ENCODE results near the gene CDC27.
A peak's percentile ranks its signal among the peaks of the same experiment; 100 is the strongest.
"Not testable (repeated sequence)": the region's sequence is repeated elsewhere in the genome, so short reads cannot be mapped to it uniquely, and the experiment has no call there.

The CDC27 gene, protein sequence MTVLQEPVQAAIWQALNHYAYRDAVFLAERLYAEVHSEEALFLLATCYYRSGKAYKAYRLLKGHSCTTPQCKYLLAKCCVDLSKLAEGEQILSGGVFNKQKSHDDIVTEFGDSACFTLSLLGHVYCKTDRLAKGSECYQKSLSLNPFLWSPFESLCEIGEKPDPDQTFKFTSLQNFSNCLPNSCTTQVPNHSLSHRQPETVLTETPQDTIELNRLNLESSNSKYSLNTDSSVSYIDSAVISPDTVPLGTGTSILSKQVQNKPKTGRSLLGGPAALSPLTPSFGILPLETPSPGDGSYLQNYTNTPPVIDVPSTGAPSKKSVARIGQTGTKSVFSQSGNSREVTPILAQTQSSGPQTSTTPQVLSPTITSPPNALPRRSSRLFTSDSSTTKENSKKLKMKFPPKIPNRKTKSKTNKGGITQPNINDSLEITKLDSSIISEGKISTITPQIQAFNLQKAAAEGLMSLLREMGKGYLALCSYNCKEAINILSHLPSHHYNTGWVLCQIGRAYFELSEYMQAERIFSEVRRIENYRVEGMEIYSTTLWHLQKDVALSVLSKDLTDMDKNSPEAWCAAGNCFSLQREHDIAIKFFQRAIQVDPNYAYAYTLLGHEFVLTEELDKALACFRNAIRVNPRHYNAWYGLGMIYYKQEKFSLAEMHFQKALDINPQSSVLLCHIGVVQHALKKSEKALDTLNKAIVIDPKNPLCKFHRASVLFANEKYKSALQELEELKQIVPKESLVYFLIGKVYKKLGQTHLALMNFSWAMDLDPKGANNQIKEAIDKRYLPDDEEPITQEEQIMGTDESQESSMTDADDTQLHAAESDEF

DNA sequence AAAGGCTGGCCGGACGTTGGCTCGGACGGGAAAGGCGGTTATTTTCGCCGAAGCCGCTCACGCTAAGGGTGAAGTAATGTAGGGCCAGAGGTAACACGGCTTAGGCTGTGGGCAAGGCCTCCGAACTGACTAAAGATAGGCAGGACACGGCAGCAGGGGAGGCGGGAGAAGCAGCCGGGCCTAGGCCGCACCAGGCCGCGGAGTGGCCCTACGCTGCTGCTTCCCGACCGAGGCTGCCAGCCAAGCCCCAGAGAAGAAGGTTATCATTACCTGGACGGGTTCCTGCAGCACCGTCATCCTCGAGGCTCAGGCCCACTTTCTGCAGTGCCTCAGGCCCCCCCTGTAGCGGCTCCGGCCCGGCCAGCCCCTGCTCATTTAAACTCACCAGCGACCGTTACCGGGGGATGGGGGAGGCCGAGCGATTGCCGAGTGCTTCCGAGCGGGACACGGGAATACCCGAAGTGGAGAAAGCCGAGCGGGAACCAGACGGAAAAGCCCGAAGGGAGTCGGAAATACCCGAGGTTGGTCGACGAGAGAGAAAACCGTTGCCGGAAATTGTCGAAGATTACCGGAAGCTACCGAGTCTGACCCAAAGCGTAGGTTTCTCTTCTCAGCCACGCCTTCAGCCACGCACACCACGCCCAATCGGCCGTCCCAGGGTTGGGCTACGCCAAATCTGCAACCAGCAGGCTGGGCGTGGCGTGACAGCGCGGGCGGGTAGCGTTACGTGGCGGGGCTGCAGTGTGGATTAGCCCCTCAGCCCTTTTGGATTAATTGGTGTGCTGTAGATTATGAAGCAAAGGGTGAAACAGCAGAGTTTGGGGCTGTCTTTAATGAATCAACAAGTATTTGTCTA lies at the start of gene CDC27:
Gene CDC27, minus strand, starts transcription at position 420 of the 856 bp plus-strand sequence. Its CDS starts 123 bp downstream, at position 297.
- peak; percentile 97 for DNase-seq

DNA sequence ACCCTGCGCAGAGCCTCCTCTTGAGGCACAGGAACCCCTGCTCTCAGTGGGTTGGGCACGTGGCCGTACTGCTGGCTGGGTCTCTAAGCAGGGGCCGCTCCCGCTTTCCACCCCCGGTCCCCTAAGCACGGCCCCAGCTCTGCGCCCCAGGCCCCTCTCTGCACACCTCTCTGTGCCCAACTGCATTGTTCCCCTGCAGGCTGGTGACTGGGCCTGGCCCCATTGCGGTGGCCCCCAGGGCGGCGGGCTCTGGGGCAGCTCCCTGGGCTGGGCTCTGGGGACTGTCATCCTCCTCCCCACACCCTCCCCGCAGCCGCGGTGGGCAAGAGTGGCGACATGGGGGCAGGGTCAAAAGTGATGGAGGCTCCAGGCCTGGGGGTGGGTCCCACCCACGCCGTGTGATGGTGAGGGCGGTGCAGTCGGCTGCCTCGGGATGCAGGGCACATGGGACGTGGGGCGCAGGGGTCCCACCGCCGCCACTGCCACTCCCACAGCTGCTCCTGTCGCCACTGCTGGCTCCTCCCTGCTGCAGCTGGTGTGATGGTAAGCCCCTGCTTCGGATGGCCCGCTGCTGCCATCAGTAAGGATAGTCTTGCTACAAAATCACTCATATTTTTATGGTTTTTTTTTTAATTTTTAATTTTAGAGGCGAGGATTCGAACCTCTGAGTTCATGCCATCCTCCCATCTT lies 49.4 kb upstream of the CDC27 start:
- no peak for DNase-seq

DNA sequence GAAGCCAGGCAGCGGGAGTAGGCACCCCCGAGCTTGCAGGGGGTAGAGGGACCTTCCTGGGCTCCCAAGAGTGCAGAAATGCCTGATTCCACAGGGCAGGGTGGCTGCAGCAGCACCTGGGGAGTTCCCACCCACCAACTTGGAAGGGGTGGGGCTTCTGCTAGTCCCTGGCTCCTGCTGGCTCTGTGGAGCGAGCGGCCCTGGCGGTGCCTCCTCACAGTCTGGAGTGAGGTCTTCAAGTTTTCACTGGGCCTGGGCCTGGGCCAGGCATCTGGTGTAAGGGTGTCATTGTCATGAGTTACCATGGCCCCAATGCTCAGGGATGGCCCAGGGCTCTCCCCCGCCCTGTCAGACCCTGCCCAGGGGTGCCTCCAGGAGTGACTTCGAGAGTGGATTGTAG lies 48.7 kb upstream of the CDC27 start:
- DNase-seq = no peak

DNA sequence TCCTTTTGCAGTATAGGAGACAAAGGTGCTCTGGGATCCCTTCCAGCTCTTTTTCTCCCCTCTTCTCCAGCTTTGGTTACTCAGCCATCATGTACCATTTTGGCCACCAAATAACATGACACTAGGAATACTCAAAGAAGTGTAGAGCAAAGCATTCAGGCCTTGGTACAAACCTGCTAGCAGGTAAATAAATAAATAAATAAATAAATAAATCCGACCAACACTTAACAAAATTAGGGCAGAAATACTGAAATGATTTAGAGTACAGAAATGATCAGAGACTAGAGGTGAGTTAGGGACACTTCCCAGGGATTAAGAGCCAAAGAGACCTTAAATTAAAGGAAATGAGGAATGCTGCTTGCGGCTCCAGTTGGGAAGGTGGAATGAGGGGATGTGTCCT lies 46.8 kb upstream of the CDC27 start:
- DNase-seq = no peak

DNA sequence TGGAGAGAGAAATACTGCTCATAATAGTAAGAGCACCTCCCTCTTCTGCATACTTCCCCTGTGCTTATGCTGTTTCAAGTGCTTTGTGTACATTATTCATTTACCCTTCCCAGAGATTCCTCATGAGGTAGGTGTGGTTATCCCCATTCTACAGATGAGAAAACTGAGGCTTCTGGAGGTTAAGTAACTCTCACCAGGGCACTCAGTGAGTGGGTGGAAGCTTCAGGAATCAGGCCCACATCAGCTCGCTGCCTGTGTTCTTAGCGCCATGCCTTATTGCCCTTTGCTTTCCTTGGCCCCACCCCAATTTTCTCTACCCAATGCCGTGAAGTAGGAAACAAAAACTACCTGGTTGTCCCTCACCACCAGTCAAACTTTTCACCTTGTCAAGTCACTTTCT lies 46.4 kb upstream of the CDC27 start:
- no peak for DNase-seq

DNA sequence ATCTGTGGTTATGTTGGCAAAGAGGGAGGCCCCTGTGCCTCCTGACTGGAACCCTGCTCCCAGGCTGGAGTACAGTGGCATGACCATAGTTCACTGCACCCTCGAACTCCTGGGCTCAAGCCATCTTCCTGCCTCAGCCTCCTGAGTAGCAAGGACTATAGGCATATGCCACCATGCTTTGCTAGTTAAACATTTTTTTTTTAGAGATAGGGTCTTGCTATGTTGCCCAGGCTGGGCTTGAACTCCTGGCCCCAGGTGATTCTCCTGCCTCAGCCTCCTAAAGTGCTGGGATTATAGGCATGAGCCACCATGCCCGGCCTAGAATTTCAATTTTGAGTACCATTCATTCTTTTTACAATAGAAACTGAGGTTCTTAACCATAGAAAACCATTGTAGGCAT lies 43.4 kb upstream of the CDC27 start:
- DNase-seq = no peak

DNA sequence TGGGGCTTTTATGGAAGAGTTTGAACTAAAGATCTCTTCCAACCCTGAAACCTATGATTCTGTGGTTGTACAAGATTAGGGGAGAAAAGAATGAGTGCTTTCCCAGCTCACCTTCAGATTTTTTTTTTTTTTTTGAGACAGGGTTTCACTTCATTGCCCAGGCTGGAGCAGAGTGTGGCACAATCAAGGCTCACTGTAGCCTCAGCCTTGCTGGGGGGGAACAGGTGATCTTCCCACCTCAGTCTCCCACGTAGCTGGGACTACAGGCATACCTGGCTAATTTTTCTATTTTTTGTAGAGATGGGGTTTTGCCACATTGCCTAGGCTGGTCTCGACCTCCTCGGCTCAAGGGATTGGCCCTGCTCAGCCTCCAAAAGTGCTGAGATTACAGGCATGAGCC lies 42.8 kb upstream of the CDC27 start:
- DNase-seq = no peak

DNA sequence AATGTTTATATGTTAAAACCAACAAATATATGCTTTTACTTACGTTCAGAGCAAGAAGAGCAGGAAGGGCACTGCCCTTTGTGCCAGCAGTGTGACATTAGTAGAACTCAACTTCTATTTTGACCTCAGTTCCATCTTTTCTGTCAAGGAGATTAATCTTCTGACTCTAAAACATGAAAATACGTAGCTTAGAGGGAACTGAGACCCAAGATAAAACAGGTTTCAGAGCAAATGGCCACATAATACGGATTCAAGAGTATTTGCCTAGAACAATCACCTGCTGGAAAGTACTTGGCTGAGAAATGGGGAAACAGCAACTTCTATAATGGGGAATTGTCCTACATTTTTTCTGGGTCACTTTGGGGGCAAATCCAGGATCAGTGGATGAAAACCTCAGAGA lies 42.2 kb upstream of the CDC27 start:
- DNase-seq = no peak

DNA sequence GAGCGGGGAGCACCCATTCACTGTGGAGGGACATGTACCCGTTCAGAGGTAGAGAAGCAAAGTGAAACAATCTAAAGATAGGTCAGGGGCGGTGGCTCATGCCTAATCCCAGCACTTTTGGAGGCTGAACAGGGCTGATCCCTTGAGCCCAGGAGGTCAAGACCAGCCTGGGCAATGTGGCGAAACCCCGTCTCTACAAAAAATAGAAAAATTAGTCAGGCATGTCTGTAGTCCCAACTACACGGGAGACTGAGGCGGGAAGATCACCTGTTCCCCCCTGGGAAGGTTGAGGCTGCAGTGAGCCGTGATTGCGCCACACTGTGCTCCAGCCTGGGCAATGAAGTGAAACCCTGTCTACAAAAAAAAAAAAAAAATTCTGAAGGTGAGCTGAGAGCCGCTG lies 41.8 kb upstream of the CDC27 start:
- DNase-seq = no peak

DNA sequence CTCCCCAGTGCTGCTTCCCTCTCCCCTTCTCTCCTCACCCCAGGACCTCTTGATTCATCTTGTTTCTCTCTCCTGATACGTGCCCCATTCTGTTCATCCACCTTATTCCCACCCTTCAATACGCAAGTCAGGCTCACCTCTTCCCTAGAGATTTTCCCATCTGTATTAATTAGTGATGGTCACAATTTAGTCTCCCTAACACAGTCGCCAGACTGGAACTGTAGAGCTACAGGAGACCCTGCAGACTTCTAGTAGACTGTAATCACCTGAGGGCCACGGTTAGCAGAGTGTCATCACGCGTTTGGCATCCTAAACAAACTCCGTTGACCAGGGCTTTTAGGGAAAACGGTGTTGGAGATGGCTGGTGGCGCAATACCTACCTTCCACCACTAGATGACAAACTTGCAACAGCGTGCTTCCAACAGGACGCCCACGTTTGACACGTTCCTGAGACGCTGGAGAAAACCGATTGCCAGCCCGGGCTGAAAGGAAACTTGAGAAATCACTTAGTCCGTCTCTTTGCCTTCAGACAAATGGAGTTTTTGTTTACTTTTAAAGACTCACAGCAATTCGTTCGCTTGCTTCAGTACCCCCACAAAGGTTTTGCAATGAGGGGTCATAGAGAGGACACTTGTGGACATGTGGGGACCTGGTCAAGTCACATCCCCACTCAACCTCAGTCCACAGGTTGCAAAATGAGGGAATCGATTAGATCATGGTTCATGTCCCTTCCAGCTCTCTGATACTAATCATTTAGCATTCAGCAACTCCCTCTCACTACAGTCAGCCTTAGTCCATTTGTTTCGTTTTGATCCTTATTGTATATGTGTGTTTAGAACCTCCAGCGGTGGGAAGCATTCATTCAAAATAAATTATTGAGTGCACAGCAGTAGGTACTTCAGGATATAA lies 40.7 kb upstream of the CDC27 start:
- peak; percentile 93 for DNase-seq

DNA sequence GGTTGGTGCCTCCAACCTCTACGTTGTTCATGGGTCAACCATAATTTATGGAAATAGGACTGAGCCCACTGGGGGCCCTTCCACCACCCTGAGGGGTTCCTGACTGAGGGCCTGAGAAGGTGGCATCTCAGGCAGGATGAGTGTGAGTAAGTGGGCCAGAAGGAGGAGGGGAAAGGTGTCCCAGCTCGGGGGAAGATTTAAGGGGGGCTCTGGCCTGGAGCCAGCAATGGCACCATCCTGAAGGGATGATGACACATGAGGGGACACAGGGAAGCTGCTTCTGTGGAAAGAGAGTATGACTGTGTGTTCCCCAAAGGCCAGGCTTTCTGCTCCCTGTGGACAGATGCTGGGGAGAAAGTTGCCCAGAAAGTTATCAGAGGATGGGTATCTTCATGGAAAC lies 38.8 kb upstream of the CDC27 start:
- DNase-seq = no peak

DNA sequence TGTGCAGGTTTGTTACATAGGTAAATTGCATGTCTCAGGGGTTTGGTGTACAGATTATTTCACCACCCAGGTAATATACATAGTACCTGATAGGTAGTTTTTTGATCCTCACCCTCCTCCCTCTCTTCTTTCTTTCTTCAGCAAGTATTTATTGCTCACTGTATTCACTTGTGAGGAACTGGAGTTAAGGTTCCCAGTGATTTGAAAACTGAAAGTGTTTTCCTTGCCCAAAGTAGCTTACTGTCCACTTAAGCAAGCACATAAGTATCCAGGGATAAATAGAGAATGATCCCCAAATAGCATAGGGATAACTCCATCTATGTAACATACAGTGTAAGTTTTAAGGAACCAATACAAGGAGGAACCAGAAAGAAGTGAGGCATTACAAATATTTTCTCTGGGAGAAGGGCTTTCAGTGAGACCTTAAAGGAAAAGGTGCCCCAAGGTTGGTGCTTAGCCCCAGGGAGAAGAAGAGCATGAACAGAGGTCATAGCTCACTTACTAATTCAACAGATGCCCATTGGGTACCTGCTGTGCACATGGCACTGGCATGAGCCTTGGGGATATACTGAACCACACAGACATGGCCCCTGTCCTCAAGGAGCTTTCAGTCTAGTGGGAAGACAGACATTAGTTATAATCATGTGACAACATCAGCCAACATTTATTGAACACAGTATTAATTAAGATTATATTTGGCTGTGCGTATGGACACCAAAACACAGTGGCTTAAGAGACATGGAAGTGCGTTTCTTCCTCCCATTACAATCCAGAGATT lies 37.0 kb upstream of the CDC27 start:
- no peak for DNase-seq

DNA sequence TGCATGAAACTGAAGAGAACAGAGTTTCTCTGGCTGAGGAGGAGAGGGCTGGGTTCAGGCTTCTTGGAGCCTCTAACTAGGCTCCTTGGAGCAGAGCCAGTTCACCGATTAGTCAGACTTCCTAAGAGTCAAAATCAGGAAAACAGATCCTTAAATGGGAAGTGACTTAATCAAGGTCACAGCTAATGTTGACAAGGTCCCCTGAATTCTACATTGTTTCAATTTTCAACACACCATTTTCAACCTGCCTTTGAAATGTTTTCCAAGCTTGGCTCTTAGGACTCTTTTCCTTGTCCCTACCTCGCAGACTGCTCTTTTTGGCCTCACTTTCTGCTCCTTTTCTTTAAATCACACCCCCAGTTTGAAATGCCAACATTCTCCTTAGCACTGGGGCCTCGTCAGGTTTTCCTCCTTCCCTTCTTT lies 36.4 kb upstream of the CDC27 start:
- DNase-seq = peak; percentile 93

DNA sequence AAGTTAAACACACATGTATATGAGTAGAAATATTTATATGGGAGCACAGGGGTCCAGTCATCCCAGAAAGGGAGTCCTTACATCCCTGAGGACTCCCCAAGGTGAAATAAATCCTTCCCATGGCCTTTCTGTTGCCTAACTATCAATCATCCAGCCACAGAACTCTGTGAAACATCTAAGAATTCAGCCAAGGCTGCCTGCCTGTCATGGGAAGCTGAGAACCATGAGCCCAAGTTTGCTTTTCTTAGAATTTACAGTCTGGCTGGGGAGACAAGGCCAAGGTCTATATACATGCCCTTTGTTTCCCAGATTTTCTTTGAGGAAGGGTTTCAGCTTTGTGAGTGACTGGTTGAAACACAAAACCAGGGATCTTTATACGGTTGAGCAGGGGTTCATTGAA lies 35.9 kb upstream of the CDC27 start:
- peak; percentile 32 for DNase-seq

DNA sequence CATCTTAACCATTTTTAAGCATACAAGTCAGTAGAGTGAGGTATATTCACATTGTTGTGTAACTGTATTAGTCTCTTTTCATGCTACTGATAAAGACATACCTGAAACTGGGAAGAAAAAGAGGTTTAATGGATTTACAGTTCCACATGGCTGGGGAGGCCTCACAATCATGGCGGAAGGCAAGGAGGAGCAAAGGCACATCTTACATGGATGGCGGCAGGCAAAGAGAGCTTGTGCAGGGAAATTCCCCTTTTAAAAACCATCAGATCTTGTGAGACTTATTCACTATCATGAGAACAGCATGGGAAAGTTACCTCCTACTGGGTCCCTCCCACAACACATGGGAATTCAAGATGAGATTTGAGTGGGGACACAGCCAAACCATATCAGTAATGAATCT lies 35.0 kb upstream of the CDC27 start:
- not testable (repeated sequence) for DNase-seq

DNA sequence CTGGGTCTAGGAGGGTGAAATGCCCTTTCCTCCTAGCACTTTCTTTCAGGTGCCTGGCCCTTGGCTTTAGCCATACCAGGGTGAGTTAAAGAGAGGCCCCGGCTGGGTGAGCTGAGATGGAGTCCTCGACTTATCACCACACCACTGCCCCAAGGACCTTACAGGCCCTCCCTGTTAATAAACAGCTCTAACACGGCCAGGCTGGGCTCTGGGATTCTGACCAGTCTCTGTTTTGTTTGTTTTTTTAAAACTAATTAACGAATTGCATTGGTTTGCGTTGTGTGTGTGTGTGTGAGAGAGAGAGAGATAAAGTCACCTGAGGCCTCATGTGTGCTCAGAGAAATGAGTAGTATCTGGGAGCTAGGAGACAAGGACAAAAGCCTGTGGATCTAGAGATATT lies 34.4 kb upstream of the CDC27 start:
- DNase-seq = no peak

DNA sequence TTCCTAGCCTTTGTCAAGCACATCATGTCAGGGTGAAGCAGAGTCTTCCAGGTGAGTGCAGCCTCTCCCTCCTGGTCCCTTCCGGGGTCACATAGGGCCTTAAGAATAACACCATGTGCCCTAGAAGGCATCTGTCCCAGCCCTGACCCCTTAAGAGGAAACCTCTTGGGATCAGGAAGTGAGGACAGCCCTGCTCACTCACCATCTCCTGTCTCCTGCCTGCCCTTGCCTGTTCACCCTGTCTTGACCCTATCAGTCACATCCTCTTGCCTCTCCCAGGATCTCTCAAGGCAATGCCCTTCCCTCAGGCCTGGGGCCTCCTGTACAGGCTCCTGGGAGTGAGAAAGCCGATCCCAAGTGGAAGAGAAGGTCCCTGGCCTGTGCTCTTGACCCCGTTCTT lies 33.9 kb upstream of the CDC27 start:
- DNase-seq = no peak

DNA sequence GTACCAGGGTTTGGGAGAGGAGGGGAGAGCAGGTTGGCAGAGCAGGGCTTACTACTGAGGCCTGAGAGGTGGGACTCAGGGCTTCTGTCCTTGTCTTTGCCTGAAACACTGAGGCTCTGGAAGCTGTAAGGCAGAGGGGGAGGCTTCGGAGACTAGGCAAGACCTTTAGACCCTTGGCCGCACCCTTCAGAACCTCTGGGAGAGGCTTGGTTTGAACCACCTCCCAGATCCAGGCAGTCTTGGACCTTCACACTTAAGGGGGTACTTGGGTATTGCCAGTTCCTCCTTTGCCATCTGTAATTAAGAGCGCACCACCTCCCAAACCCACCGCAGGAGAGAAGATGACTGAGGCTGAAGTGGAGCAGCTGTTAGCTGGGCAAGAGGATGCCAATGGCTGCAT lies 33.0 kb upstream of the CDC27 start:
- no peak for DNase-seq

DNA sequence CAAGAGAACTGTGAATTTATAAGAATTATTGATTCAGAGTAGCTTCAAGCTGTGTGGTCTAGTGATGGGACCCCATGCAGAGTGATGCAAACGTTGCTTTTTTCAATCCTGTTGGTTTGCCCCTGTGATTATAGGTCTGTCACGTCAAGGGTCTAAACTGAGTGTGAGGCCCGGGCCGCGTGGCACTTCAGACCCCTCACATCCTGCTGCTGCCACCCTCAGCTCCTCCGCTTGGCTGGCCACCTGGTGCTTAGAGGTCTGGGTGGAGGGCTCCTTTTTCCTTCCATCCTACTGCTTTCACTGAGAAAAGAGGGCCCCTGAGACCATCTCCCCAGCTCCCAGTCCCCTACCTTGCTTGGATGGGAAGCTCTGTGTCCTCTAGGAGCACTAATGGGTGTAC lies 32.1 kb upstream of the CDC27 start:
- no peak for DNase-seq

DNA sequence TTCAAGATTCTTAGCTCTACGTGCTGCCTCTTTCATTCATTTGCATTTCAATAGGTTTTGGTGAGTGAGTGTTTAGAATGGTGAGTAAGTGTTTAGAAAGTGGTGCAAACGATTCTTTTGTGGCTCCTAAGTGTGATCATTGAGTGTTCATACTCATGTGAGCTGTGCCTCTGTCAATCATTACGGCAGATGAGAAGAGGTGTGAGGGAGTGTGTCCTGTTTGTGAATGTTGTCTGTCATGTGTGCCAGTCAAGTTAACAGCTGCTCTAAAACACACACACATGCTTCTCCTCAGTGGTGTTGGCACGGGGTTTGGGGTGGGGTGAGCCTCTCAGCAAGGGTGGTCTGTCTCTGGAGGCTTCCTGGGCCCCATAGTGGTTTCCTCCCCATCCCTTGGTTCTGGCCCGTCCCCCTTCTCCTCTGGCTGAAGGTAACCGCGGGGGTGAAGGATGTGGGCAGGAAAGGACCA lies 31.5 kb upstream of the CDC27 start:
- DNase-seq = no peak

All from fibroblast of skin of right quadriceps (primary cell).